SU-DHL-6 (cell line): Measurements from ENCODE around the gene IRAK2.

Source experiments
- H2AFZ ChIP-seq: fragments of 200-600 bp; sonication (generic); 2 replicates; pipeline ENCODE4 v1.6.1; 2014; ENCODE audit warnings: low read depth, mild to moderate bottlenecking, moderate library complexity, mixed read lengths, antibody characterized with exemption, low read length; ENCODE audit not compliant: severe bottlenecking
- H3F3A ChIP-seq: fragments of 200-600 bp; shearing (Covaris generic); 2 replicates; pipeline ENCODE4 v1.6.0; 2016; ENCODE audit warnings: antibody characterized with exemption, mild to moderate bottlenecking; ENCODE audit not compliant: insufficient read depth
- H3K27ac ChIP-seq: fragments of 200-600 bp; sonication (generic); 2 replicates; pipeline ENCODE4 v1.5.1; 2016; ENCODE audit warnings: low read depth, mild to moderate bottlenecking, low read length, moderate library complexity, mixed read lengths
- H3K27me3 ChIP-seq: fragments of 200-600 bp; sonication (generic), shearing (Covaris generic); 2 replicates; pipeline ENCODE4 v1.6.0; 2014; ENCODE audit warnings: mild to moderate bottlenecking, low read length
- H3K36me3 ChIP-seq: fragments of 200-600 bp; sonication (generic); 2 replicates; pipeline ENCODE4 v1.6.1; 2014; ENCODE audit warnings: mild to moderate bottlenecking, low read length, mixed read lengths
- H3K4me2 ChIP-seq: fragments of 300-600, 200-600 bp; shearing (Covaris generic), sonication (generic); 2 replicates; pipeline ENCODE4 v1.6.0; 2014; ENCODE audit warnings: low read length, low read depth, mild to moderate bottlenecking; ENCODE audit not compliant: poor library complexity, severe bottlenecking
- H3K4me3 ChIP-seq: fragments of 200-600 bp; sonication (generic); 2 replicates; pipeline ENCODE4 v1.5.1; 2014; ENCODE audit warnings: antibody characterized with exemption, low read length, mild to moderate bottlenecking, mixed read lengths; ENCODE audit not compliant: insufficient read depth, poor library complexity, severe bottlenecking
- H3K79me2 ChIP-seq: fragments of 200-600 bp; sonication (generic); 2 replicates; pipeline ENCODE4 v1.6.1; 2014; ENCODE audit warnings: mild to moderate bottlenecking, low read length, moderate library complexity; ENCODE audit not compliant: insufficient read depth
- H3K9ac ChIP-seq: fragments of 200-600 bp; sonication (generic); 2 replicates; pipeline ENCODE4 v1.7.0; 2014; ENCODE audit warnings: mild to moderate bottlenecking, low read length
- H3K9me2 ChIP-seq: fragments of 200-600 bp; sonication (generic); replicated peaks from 2 replicates; pipeline ENCODE4 v1.6.1; 2014; ENCODE audit warnings: low read length; ENCODE audit not compliant: insufficient read depth
- H3K9me3 ChIP-seq: fragments of 200-600 bp; sonication (generic); 2 replicates; pipeline ENCODE4 v1.6.1; 2014; ENCODE audit warnings: low read length, mixed read lengths; ENCODE audit not compliant: insufficient read depth
- H4K20me1 ChIP-seq: fragments of 200-600 bp; sonication (generic); 2 replicates; pipeline ENCODE4 v1.6.1; 2014; ENCODE audit warnings: low read depth, mild to moderate bottlenecking, antibody characterized with exemption, low read length, moderate library complexity, mixed read lengths
- EZH2phosphoT487 ChIP-seq: fragments of 200-600 bp; sonication (generic), shearing (Covaris generic); conservative IDR thresholded peaks from 2 replicates; pipeline ENCODE4 v1.6.1; 2018; ENCODE audit warnings: mild to moderate bottlenecking, antibody characterized with exemption, low read length, moderate library complexity, mixed read lengths
- TF ChIP-seq, protein P1 (sequence below): fragments of 200-600 bp; sonication (generic); IDR thresholded peaks from one replicate; pipeline ENCODE4 v1.5.1; 2017; ENCODE audit warnings: antibody characterized with exemption, mild to moderate bottlenecking, low read length, moderate library complexity; ENCODE audit not compliant: insufficient read depth, poor library complexity, severe bottlenecking

IRAK2 gene

DNA sequence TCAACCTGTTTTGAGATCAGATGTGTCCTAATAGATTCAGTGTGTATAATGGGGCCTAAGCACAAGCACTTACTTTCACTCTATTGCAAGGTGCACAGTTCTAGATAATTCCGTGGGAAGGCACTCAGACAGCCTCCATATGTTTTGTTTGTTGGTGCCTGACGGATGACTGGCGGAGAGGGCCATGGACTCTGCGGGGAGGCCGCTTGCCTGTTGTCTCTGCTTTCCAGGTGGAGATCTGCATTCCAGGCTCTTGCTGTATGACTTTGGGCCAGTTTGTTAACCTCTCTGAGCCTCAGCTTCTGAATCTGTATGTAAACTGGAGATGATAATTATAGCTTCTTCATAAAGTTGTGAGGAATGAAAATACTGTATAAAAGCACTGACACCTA lies 1.5 kb downstream of the IRAK2 start:
- H3K9me3 ChIP-seq: no peaks in the 10 kb centered on the region
- no peak overlapping the region for H2AFZ ChIP-seq

DNA sequence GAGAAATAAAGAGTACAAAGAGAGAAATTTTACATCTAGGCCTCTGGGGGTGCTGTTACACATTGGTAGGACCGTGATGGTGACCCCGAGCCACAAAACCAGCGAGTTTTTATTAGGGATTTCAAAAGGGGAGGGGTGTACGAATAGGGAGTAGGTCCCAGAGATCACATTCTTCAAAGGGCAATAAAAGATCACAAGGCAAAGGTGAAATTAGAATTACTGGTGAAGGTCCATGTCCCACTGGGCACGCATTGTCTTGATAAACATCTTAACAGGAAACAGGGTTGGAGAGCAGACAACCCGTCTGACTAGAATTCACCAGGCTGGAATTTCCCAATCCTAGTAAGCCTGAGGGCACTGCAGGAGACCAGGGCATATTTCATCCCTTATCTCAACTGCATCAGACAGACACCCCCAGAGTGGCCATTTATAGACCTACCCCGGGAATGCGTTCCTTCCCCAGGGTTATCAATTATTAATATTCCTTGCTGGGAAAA lies 4.3 kb downstream of the IRAK2 start:
- H3K9me2 ChIP-seq: no peaks in the 10 kb centered on the region
- no peak overlapping the region for H3K27ac ChIP-seq
- no peaks in the 10 kb centered on the region for H3K79me2 ChIP-seq
- H3K4me2 ChIP-seq: no peak overlapping the region
- H2AFZ ChIP-seq: no peak overlapping the region
- H3K9ac ChIP-seq: no peak overlapping the region
- no peaks in the 10 kb centered on the region for H3K9me3 ChIP-seq
- H3F3A ChIP-seq: no peaks in the 10 kb centered on the region
- H3K36me3 ChIP-seq: no peaks in the 10 kb centered on the region
- no peaks in the 10 kb centered on the region for H4K20me1 ChIP-seq
- no peak for TF ChIP-seq EZH2phosphoT487
- TF ChIP-seq, protein P1, sequence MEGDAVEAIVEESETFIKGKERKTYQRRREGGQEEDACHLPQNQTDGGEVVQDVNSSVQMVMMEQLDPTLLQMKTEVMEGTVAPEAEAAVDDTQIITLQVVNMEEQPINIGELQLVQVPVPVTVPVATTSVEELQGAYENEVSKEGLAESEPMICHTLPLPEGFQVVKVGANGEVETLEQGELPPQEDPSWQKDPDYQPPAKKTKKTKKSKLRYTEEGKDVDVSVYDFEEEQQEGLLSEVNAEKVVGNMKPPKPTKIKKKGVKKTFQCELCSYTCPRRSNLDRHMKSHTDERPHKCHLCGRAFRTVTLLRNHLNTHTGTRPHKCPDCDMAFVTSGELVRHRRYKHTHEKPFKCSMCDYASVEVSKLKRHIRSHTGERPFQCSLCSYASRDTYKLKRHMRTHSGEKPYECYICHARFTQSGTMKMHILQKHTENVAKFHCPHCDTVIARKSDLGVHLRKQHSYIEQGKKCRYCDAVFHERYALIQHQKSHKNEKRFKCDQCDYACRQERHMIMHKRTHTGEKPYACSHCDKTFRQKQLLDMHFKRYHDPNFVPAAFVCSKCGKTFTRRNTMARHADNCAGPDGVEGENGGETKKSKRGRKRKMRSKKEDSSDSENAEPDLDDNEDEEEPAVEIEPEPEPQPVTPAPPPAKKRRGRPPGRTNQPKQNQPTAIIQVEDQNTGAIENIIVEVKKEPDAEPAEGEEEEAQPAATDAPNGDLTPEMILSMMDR: no peak
- no peaks in the 10 kb centered on the region for H3K27me3 ChIP-seq
- H3K4me3 ChIP-seq: no peak overlapping the region

More for the DNA sequence above, 1.5 kb downstream of the IRAK2 start:
- TF ChIP-seq, protein P1: no peak
- TF ChIP-seq EZH2phosphoT487: no peak
- Histone ChIP-seq H3K9me2 (no peaks in the 10 kb centered on the region), H3K27ac (no peak overlapping the region), H3K4me2 (no peak overlapping the region), H3K9ac (no peak overlapping the region), H3F3A (no peaks in the 10 kb centered on the region; the same call in 1 of the 2 replicates), H3K27me3 (no peaks in the 10 kb centered on the region), H3K79me2 (no peaks in the 10 kb centered on the region), H3K4me3 (no peak overlapping the region), H3K36me3 (no peaks in the 10 kb centered on the region), H4K20me1 (no peaks in the 10 kb centered on the region)

DNA sequence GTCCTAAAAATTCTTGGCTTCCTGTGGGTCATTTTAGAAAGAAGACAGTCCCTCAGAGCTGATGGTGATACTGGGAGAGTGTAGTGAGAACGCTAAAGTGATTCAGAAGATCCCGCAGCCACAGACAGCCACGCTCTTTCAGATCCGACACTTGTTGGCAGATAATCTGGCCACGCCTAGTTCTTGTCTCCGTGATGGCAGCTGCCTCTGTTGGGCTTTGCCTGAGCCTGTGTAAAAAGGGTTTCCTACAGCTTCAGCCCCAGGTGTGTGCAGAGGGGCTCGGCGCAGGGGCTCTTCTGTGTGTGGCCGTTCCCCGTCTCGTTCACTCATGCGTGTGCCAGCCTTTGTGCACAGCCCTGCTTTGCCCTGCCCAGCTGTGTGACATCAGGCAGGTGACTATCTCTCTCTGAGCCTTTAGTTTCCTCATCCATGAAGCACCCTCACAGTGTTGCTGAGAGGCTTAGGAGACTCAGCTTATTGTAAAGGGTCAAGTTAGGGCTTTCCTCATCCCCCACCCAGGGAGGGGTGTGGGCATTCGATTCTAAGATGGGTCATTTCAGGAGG lies 6.3 kb downstream of the IRAK2 start:
- TF ChIP-seq EZH2phosphoT487: no peak
- TF ChIP-seq, protein P1: no peak
- H3K36me3 ChIP-seq: no peaks in the 10 kb centered on the region
- H3K9ac ChIP-seq: no peak overlapping the region
- H4K20me1 ChIP-seq: no peaks in the 10 kb centered on the region
- no peak overlapping the region for H3K27ac ChIP-seq
- H3K4me2 ChIP-seq: no peak overlapping the region
- H3K9me2 ChIP-seq: no peaks in the 10 kb centered on the region
- no peaks in the 10 kb centered on the region for H3F3A ChIP-seq
- H3K27me3 ChIP-seq: no peaks in the 10 kb centered on the region
- no peaks in the 10 kb centered on the region for H3K79me2 ChIP-seq
- H3K9me3 ChIP-seq: no peaks in the 10 kb centered on the region
- H3K4me3 ChIP-seq: no peak overlapping the region
- H2AFZ ChIP-seq: no peak overlapping the region
